ENCODE data around the gene TIMP3.
"Not testable (repeated sequence)": the region's sequence is repeated elsewhere in the genome, so short reads cannot be mapped to it uniquely, and the experiment has no call there.

Gene TIMP3

GRCh38 chr22:32801537-32802236, at the start of gene TIMP3:
TIMP3 (plus strand) TSS chr22:32801705; CDS start chr22:32802002, 297 bp downstream.
- peak within 1 kb of the TSS; percentile 97 for H3K4me3 ChIP-seq (ENCODE audit: low read depth, low read length)
- TF ChIP-seq CTCF (IDR thresholded peaks at IDR 0.05; ENCODE audit: low read depth, low read length): no peak

GRCh38 chr22:32752326-32752725, 49.2 kb upstream of the TIMP3 start:
- no peak for TF ChIP-seq CTCF (IDR thresholded peaks at IDR 0.05; ENCODE audit: low read depth, low read length)
- H3K4me3 ChIP-seq (ENCODE audit: low read depth, low read length): no peak overlapping the region

DNA sequence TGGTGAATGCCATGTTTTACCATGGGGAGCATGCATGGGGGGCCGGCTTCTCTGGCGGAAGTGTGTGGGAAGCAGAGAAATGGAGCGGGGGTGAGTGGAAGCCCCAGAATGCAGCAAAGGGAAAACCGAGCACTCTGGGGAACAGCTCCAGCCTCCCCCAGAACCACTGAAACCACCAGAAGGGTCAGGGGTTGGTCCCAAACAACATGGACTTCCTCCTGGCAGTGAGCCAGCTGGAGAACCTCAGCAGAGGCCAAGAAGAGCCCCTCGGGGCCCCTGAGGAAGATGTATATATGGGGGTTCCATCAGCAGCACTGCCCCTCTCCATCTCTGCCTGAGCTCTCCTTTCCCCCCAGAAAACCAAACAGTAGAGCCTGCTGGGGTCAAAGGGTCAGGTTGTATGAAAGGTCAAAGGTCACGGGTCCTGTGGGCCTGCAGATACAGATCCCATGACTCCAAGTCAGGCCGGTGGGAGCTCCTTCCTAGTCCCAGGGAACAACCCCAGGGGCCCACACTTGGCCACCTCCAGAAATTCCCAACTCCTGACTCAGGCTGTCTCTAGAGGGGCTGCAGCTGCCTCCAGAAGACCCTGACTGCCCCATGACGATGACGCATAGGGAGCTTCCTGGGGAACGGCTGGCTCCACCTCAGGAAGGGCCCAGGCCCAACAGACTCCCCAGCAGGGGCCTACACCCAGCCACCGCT, 48.5 kb upstream of the TIMP3 start:
- TF ChIP-seq CTCF (IDR thresholded peaks at IDR 0.05; ENCODE audit: low read depth, low read length): no peak
- no peak overlapping the region for H3K4me3 ChIP-seq (ENCODE audit: low read depth, low read length)

DNA sequence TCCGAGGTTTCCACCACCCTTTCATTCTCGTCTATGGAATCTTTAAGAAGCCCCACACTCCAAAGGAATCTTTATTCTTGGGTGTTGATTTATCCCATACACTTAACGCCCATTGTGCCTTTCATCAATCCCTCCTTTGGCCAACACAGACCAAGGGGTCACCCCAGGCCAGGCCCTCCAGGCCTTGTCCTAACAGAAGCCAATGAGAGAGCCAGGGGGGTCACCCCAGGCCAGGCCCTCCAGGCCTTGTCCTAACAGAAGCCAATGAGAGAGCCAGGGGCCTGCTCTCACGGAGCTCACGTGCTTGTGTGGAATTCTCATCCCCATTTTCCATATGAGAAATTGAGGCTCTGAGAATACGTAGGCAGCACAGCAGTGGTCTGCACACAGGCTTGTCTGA, 47.9 kb upstream of the TIMP3 start:
- no peak overlapping the region for H3K4me3 ChIP-seq (ENCODE audit: low read depth, low read length)
- TF ChIP-seq CTCF (IDR thresholded peaks at IDR 0.05; ENCODE audit: low read depth, low read length): no peak

- no peak for TF ChIP-seq CTCF (IDR thresholded peaks at IDR 0.05; ENCODE audit: low read depth, low read length)
- H3K4me3 ChIP-seq (ENCODE audit: low read depth, low read length): no peak overlapping the region
Observed at GRCh38 chr22:32754413-32755041, 47.0 kb upstream of the TIMP3 start.

- H3K4me3 ChIP-seq (ENCODE audit: low read depth, low read length): not testable (repeated sequence)
Observed at GRCh38 chr22:32757086-32757762, 44.3 kb upstream of the TIMP3 start.

GRCh38 chr22:32758866-32759385, 42.6 kb upstream of the TIMP3 start:
- H3K4me3 ChIP-seq (ENCODE audit: low read depth, low read length): no peak overlapping the region
- TF ChIP-seq CTCF (IDR thresholded peaks at IDR 0.05; ENCODE audit: low read depth, low read length): no peak
